Panc1 (cell line): ENCODE results near the gene TGFB1I1. TPM values are rescaled to one million over a fixed set of nuclear protein-coding genes. Genes with fewer than 3 reads are reported as not detected.

Experiments
- ATAC-seq: fragments of 200-7000 bp; cut with Tn5 transposase; 2 replicates; pipeline ENCODE4 v1.9.1; 2020; ENCODE audit warnings: mild to moderate bottlenecking, moderate library complexity
- BruUV-seq: library from RNA; stranded (reverse); fragments of 400-500 nt; replicated peaks from 2 replicates; lab custom pipeline; 2021; lab: Mats Ljungman, UMichigan
- CTCF ChIA-PET: fragments of 300-600 bp; sonication (Branson Sonifier 250); formaldehyde crosslinking; loops from one replicate; lab custom pipeline; 2022; ENCODE audit warnings: antibody characterized with exemption; lab: Charles Lee
- POLR2A ChIA-PET: fragments of 300-600 bp; sonication (Branson Sonifier 250); formaldehyde crosslinking; loops from one replicate; lab custom pipeline; 2022; ENCODE audit warnings: antibody characterized with exemption; lab: Charles Lee
- DNase-seq: peaks from one replicate; pipeline ENCODE4 v3.0.0-alpha.2; 2010; ENCODE audit warnings: low read depth, low spot score
- H3K27ac ChIP-seq: 2 replicates; pipeline ENCODE4 v1.5.1; 2011; ENCODE audit warnings: mild to moderate bottlenecking, low read length, inconsistent platforms
- H3K27me3 ChIP-seq: fragments of 200-500 bp; sonication (Bioruptor generic); 2 replicates; pipeline ENCODE4 v1.6.0; 2014; ENCODE audit warnings: low read length, inconsistent platforms; ENCODE audit not compliant: control insufficient read depth, insufficient read depth
- H3K36me3 ChIP-seq: fragments of 200-500 bp; sonication (Bioruptor generic); 2 replicates; pipeline ENCODE4 v1.5.1; 2014; ENCODE audit warnings: inconsistent platforms, mild to moderate bottlenecking, low read length, moderate library complexity; ENCODE audit not compliant: control insufficient read depth, insufficient read depth
- H3K4me1 ChIP-seq: 2 replicates; pipeline ENCODE4 v1.5.1; 2011; ENCODE audit warnings: inconsistent platforms, mild to moderate bottlenecking, low read length, moderate library complexity; ENCODE audit not compliant: control insufficient read depth, insufficient read depth
- H3K4me3 ChIP-seq, 2 experiments: 2 replicates each; pipeline ENCODE4 v1.5.1; 2011 to 2012; ENCODE audit warnings: low read depth in 2 of 2, low read length in 2 of 2, mild to moderate bottlenecking in 2 of 2, inconsistent platforms in 1 of 2, moderate library complexity in 1 of 2
- H3K9me3 ChIP-seq: fragments of 200-500 bp; sonication (Bioruptor generic); 2 replicates; pipeline ENCODE4 v1.5.1; 2014; ENCODE audit warnings: low read depth, mild to moderate bottlenecking, inconsistent platforms, low read length, moderate library complexity; ENCODE audit not compliant: control insufficient read depth, insufficient read depth
- POLR2AphosphoS5 ChIP-seq: IDR thresholded peaks from 2 replicates; pipeline ENCODE4 v1.6.1; 2012; ENCODE audit warnings: mild to moderate bottlenecking, low read depth, low read length, moderate library complexity
- SIN3A ChIP-seq: IDR thresholded peaks from 2 replicates; pipeline ENCODE4 v1.6.1; 2012; ENCODE audit warnings: low read depth, mild to moderate bottlenecking, low read length, moderate library complexity, borderline replicate concordance; ENCODE audit not compliant: insufficient read depth
- TCF7L2 ChIP-seq: IDR thresholded peaks from 2 replicates; pipeline ENCODE4 v1.6.1; 2011; ENCODE audit warnings: mild to moderate bottlenecking, low read depth, low read length, inconsistent platforms
- in situ Hi-C: cut with HindIII; loops from 2 replicates; pipeline ENCODE4 v1.10.0; 2016; ENCODE audit warnings: low sequenced_read_pairs, low pct_unique_long_range_greater_than_20kb
- intact Hi-C: fragments of 100-400 bp; cut with micrococcal nuclease; formaldehyde crosslinking; loops from one replicate; pipeline ENCODE4 v1.10.0; 2022; ENCODE audit not compliant: unreplicated experiment
- total RNA-seq: library from RNA; stranded (reverse); gene quantifications from one replicate; pipeline ENCODE4 v1.2.1, GENCODE V29; 2021; ENCODE audit not compliant: unreplicated experiment
- TF ChIP-seq, protein P1 (sequence below), 2 experiments: IDR thresholded peaks; 2 replicates each; pipeline ENCODE4 v1.6.1; 2011 to 2012; ENCODE audit warnings: low read depth in 2 of 2, control low read depth in 1 of 2, low read length in 1 of 2, mild to moderate bottlenecking in 1 of 2, moderate library complexity in 1 of 2; ENCODE audit not compliant: insufficient read depth in 1 of 2
- TF ChIP-seq, protein P2 (sequence below): fragments of 450-650 bp; IDR thresholded peaks from 2 replicates; pipeline ENCODE4 v1.5.1; 2017; ENCODE audit warnings: mild to moderate bottlenecking

The TGFB1I1 gene
- total RNA-seq, 1 experiment from 2014 or later = 32.5 TPM

DNA sequence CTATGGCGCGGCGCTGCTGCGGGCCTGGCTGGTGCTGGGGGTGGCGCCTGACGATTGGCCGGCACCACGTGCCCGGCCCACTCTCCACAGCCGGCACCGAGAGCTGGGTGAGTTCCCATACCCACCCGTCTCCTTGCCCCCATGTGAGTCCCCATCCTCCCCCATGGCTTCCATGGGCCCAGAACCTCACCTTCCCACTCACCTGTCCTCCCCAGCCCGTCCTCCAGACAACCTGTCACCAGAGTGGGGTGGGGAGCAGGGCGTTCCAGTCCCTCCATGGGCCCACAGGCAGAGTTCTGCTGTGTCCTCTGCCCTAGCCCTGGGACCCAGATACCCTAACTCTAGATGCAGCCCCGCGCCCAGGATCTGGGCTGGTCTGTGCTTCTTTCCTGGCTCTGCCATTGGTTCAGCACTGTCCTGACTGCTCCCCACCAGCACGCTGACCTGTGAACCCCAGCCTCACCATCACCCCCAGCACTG lies 7.1 kb upstream of the TGFB1I1 start:
- H3K27ac ChIP-seq = no peak overlapping the region
- H3K27me3 ChIP-seq = no peaks in the 10 kb centered on the region
- H3K4me1 ChIP-seq = peaks cover 6% of the 10 kb centered on the region
- DNase-seq (no peak), ATAC-seq (no peak)
- TF ChIP-seq TCF7L2 (no peak), POLR2AphosphoS5 (no peak), SIN3A (no peak)
- TF ChIP-seq, protein P1, sequence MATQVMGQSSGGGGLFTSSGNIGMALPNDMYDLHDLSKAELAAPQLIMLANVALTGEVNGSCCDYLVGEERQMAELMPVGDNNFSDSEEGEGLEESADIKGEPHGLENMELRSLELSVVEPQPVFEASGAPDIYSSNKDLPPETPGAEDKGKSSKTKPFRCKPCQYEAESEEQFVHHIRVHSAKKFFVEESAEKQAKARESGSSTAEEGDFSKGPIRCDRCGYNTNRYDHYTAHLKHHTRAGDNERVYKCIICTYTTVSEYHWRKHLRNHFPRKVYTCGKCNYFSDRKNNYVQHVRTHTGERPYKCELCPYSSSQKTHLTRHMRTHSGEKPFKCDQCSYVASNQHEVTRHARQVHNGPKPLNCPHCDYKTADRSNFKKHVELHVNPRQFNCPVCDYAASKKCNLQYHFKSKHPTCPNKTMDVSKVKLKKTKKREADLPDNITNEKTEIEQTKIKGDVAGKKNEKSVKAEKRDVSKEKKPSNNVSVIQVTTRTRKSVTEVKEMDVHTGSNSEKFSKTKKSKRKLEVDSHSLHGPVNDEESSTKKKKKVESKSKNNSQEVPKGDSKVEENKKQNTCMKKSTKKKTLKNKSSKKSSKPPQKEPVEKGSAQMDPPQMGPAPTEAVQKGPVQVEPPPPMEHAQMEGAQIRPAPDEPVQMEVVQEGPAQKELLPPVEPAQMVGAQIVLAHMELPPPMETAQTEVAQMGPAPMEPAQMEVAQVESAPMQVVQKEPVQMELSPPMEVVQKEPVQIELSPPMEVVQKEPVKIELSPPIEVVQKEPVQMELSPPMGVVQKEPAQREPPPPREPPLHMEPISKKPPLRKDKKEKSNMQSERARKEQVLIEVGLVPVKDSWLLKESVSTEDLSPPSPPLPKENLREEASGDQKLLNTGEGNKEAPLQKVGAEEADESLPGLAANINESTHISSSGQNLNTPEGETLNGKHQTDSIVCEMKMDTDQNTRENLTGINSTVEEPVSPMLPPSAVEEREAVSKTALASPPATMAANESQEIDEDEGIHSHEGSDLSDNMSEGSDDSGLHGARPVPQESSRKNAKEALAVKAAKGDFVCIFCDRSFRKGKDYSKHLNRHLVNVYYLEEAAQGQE (IDR thresholded peaks at IDR 0.05; ENCODE audit: insufficient read depth in 1 of 2, low read depth in 2 of 2, low read length in 1 of 2) = no peak
- TF ChIP-seq, protein P2, sequence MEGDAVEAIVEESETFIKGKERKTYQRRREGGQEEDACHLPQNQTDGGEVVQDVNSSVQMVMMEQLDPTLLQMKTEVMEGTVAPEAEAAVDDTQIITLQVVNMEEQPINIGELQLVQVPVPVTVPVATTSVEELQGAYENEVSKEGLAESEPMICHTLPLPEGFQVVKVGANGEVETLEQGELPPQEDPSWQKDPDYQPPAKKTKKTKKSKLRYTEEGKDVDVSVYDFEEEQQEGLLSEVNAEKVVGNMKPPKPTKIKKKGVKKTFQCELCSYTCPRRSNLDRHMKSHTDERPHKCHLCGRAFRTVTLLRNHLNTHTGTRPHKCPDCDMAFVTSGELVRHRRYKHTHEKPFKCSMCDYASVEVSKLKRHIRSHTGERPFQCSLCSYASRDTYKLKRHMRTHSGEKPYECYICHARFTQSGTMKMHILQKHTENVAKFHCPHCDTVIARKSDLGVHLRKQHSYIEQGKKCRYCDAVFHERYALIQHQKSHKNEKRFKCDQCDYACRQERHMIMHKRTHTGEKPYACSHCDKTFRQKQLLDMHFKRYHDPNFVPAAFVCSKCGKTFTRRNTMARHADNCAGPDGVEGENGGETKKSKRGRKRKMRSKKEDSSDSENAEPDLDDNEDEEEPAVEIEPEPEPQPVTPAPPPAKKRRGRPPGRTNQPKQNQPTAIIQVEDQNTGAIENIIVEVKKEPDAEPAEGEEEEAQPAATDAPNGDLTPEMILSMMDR = no peak
- no peaks in the 10 kb centered on the region for H3K36me3 ChIP-seq
- in situ Hi-C loops = no loop called here
- CTCF ChIA-PET = no interaction called here
- no peak overlapping the region for H3K4me3 ChIP-seq
- no TSS peak for BruUV-seq
- intact Hi-C loops = no loop called here
- no peaks in the 10 kb centered on the region for H3K9me3 ChIP-seq
- POLR2A ChIA-PET = no interaction called here

DNA sequence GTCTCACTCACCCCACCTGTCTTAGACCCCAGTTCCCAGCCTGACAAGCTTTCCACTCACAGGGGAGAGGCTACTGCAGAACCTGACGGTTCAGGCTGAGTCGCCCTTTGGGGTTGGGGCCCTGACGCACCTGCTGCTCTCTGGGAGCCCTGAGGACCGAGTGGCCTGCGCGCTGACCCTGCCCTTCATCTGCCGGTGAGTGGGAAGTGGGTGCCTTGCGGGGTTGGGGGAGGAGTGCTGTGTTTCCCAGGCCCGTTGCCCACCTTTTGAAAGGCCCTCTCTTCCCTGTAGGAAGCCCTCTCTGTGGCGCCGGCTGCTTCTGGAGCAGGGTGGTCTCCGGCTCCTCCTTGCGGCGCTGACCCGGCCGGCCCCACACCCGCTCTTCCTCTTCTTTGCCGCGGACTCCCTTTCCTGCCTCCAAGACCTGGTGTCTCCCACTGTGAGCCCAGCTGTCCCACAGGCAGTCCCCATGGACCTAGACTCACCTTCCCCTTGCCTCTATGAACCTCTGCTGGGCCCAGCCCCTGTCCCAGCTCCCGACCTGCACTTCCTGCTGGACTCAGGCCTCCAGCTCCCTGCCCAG lies 6.1 kb upstream of the TGFB1I1 start:
- TF ChIP-seq POLR2AphosphoS5 (no peak), SIN3A (no peak), TCF7L2 (no peak)
- TF ChIP-seq, protein P1 (IDR thresholded peaks at IDR 0.05; ENCODE audit: insufficient read depth in 1 of 2, low read depth in 2 of 2, low read length in 1 of 2) = no peak
- TF ChIP-seq, protein P2 = no peak
- Histone ChIP-seq H3K4me1 (peaks cover under 1% of the 10 kb centered on the region; the same call in 1 of the 2 replicates), H3K27ac (no peak overlapping the region), H3K27me3 (no peaks in the 10 kb centered on the region), H3K4me3 (no peak overlapping the region), H3K9me3 (no peaks in the 10 kb centered on the region), H3K36me3 (no peaks in the 10 kb centered on the region)
- in situ Hi-C loops (no loop called here), intact Hi-C loops (no loop called here)
- ATAC-seq (no peak), DNase-seq (no peak)
- POLR2A ChIA-PET = no interaction called here
- BruUV-seq = no TSS peak
- CTCF ChIA-PET = no interaction called here
